Measurements from ENCODE around the gene DNAAF5. TPM values are rescaled to one million over a fixed set of nuclear protein-coding genes. Genes with fewer than 3 reads are reported as not detected.
A peak's percentile ranks its signal among the peaks of the same experiment; 100 is the strongest.

Gene DNAAF5
- polyA plus RNA-seq, 1 experiment, result 27.0 TPM

- no peak overlapping the region for H3K4me3 ChIP-seq (ENCODE audit: low read depth, low read length)
- TF ChIP-seq CTCF (IDR thresholded peaks at IDR 0.05; ENCODE audit: insufficient read depth, low read depth, low read length), result peak; percentile 86
- ChIA-PET CTCF (interaction anchor here (0.6 to 6.4 kb wide), 16 partner anchors 9 to 456 kb away, joined by 3 to 47 read pairs (median 4); no protein-coding TSS in a partner anchor), POLR2A (no interaction called here)
- DNase-seq (ENCODE audit: low read depth), result no peak
- H3K36me3 ChIP-seq (ENCODE audit: control insufficient read depth, insufficient read depth, low read length), result peaks cover 15% of the 10 kb centered on the region
- no peaks in the 10 kb centered on the region for H3K27me3 ChIP-seq (ENCODE audit: control insufficient read depth, insufficient read depth, low read length)
Observed at GRCh38 chr7:774161-775109, 47.9 kb downstream of the DNAAF5 start.

GRCh38 chr7:776381-776780 lies 49.9 kb downstream of the DNAAF5 start:
- no peak for DNase-seq (ENCODE audit: low read depth)
- peaks cover 17% of the 10 kb centered on the region for H3K36me3 ChIP-seq (ENCODE audit: control insufficient read depth, insufficient read depth, low read length)
- H3K4me3 ChIP-seq (ENCODE audit: low read depth, low read length), result no peak overlapping the region
- no peaks in the 10 kb centered on the region for H3K27me3 ChIP-seq (ENCODE audit: control insufficient read depth, insufficient read depth, low read length)
- TF ChIP-seq CTCF (IDR thresholded peaks at IDR 0.05; ENCODE audit: insufficient read depth, low read depth, low read length), result no peak
- ChIA-PET CTCF (interaction anchor here (0.7 to 6.4 kb wide), 4 partner anchors 10 to 454 kb away, joined by 3 to 47 read pairs (median 4); no protein-coding TSS in a partner anchor), POLR2A (no interaction called here)

- Histone ChIP-seq H3K27me3 (ENCODE audit: control insufficient read depth, insufficient read depth, low read length) (no peaks in the 10 kb centered on the region), H3K36me3 (ENCODE audit: control insufficient read depth, insufficient read depth, low read length) (peaks cover 17% of the 10 kb centered on the region), H3K4me3 (ENCODE audit: low read depth, low read length) (no peak overlapping the region)
- no peak for DNase-seq (ENCODE audit: low read depth)
- no peak for TF ChIP-seq CTCF (IDR thresholded peaks at IDR 0.05; ENCODE audit: insufficient read depth, low read depth, low read length)
- ChIA-PET CTCF (interaction anchor here (0.7 to 1.0 kb wide), 2 partner anchors 444 to 445 kb away, joined by 3 read pairs; no protein-coding TSS in a partner anchor), POLR2A (no interaction called here)
Observed at GRCh38 chr7:776992-777727, 50.7 kb downstream of the DNAAF5 start.

- no peak for TF ChIP-seq CTCF (IDR thresholded peaks at IDR 0.05; ENCODE audit: insufficient read depth, low read depth, low read length)
- ChIA-PET CTCF (no interaction called here), POLR2A (no interaction called here)
- H3K27me3 ChIP-seq (ENCODE audit: control insufficient read depth, insufficient read depth, low read length), result no peaks in the 10 kb centered on the region
- no peak for DNase-seq (ENCODE audit: low read depth)
- H3K4me3 ChIP-seq (ENCODE audit: low read depth, low read length), result no peak overlapping the region
- H3K36me3 ChIP-seq (ENCODE audit: control insufficient read depth, insufficient read depth, low read length), result peaks cover 17% of the 10 kb centered on the region
Observed at GRCh38 chr7:777728-778078, 51.2 kb downstream of the DNAAF5 start.

Measured in BJ (cell line).